ENCODE measurements around the gene CASP3. TPM values are rescaled to one million over a fixed set of nuclear protein-coding genes. Genes with fewer than 3 reads are reported as not detected.

Gene CASP3
- total and polyA plus RNA-seq, 2 donors (not counting 1 experiment from before 2014, with no cell fraction given) = 7.9 to 15.8 TPM

GRCh38 chr4:184657144-184657543 is 7.9 kb upstream of the CASP3 start:
- Histone ChIP-seq H4K20me1 (ENCODE audit: control insufficient read depth, insufficient read depth, low read length, poor library complexity, severe bottlenecking) (no peaks in the 10 kb centered on the region), H3K4me2 (replicated peaks; ENCODE audit: low read depth, low read length, poor library complexity, severe bottlenecking) (peak overlapping the region; percentile 35), H3K9me3 (ENCODE audit: control extremely low read depth in 1 of 3, control insufficient read depth in 2 of 3, insufficient read depth in 1 of 3, low read length in 2 of 3) (no peaks in the 10 kb centered on the region), H3K79me2 (ENCODE audit: control insufficient read depth, insufficient read depth, low read length) (no peaks in the 10 kb centered on the region), H3K27me3 (replicated peaks in 1 of 4; ENCODE audit: control extremely low read depth in 1 of 4, control insufficient read depth in 3 of 4, insufficient read depth in 4 of 4, low read length in 3 of 4) (no peaks in the 10 kb centered on the region), H3K36me3 (replicated peaks in 1 of 2; ENCODE audit: control extremely low read depth in 1 of 2, control insufficient read depth in 1 of 2, extremely low read depth in 1 of 2, insufficient read depth in 2 of 2, low read length in 1 of 2) (peaks cover 4 to 5% of the 10 kb centered on the region in 2 experiments), H3K4me1 (ENCODE audit: control insufficient read depth in 2 of 2, insufficient read depth in 2 of 2, low read length in 2 of 2) (peaks cover 3 to 5% of the 10 kb centered on the region in 2 donors), H3K9ac (ENCODE audit: low read length) (no peak overlapping the region), H3K27ac (ENCODE audit: low read length in 2 of 2) (no peak overlapping the region), H2AFZ (ENCODE audit: insufficient read depth, low read depth, low read length, poor library complexity, severe bottlenecking) (no peak overlapping the region), H3K4me3 (ENCODE audit: control extremely low read depth in 1 of 5, extremely low read depth in 1 of 5, insufficient read depth in 1 of 5, low read depth in 2 of 5, low read length in 4 of 5) (no peak overlapping the region)
- no peak overlapping the region for H3K4me3 Mint-ChIP-seq
- ATAC-seq (ENCODE audit: low read depth) (no peak), DNase-seq (no peak)
- no peaks in the 10 kb centered on the region for H3K9me3 Mint-ChIP-seq (ENCODE audit: insufficient read depth)
- no peaks in the 10 kb centered on the region for H3K27me3 Mint-ChIP-seq
- intact Hi-C loops (cut with micrococcal nuclease) = no loop called here
- H3K27ac Mint-ChIP-seq = no peak overlapping the region
- POLR2A ChIA-PET = interaction anchor here (0.7 kb wide), 1 partner anchor 460 kb away, joined by 4 read pairs; no protein-coding TSS in a partner anchor
- no CpG with 5 or more reads among the region's 3 CpGs for WGBS (ENCODE audit: insufficient coverage)
- peaks cover 13% of the 10 kb centered on the region for H3K4me1 Mint-ChIP-seq
- CTCF ChIA-PET = interaction anchor here (0.9 kb wide), 1 partner anchor 393 kb away, joined by 3 read pairs; no protein-coding TSS in a partner anchor
- TF ChIP-seq EZH2 (IDR thresholded peaks at IDR 0.05; ENCODE audit: borderline replicate concordance, insufficient read depth, low read depth, low read length, poor library complexity, severe bottlenecking) (no peak), CTCF (IDR thresholded peaks at IDR 0.05) (no peak)

- peaks cover 4 to 5% of the 10 kb centered on the region in 2 experiments for H3K36me3 ChIP-seq (replicated peaks in 1 of 2; ENCODE audit: control extremely low read depth in 1 of 2, control insufficient read depth in 1 of 2, extremely low read depth in 1 of 2, insufficient read depth in 2 of 2, low read length in 1 of 2)
- H3K4me3 ChIP-seq (ENCODE audit: control extremely low read depth in 1 of 5, extremely low read depth in 1 of 5, insufficient read depth in 1 of 5, low read depth in 2 of 5, low read length in 4 of 5) = no peak overlapping the region
- intact Hi-C loops (cut with micrococcal nuclease) = no loop called here
- peaks cover 12% of the 10 kb centered on the region for H3K4me1 Mint-ChIP-seq
- no peak for DNase-seq
- H3K27ac ChIP-seq (ENCODE audit: low read length in 2 of 2) = no peak overlapping the region
- no peaks in the 10 kb centered on the region for H3K9me3 Mint-ChIP-seq (ENCODE audit: insufficient read depth)
- TF ChIP-seq EZH2 (IDR thresholded peaks at IDR 0.05; ENCODE audit: borderline replicate concordance, insufficient read depth, low read depth, low read length, poor library complexity, severe bottlenecking) = no peak
- no peak for TF ChIP-seq CTCF (IDR thresholded peaks at IDR 0.05)
- H2AFZ ChIP-seq (ENCODE audit: insufficient read depth, low read depth, low read length, poor library complexity, severe bottlenecking) = no peak overlapping the region
- no peak for ATAC-seq (ENCODE audit: low read depth)
- H3K9ac ChIP-seq (ENCODE audit: low read length) = no peak overlapping the region
- no peak overlapping the region for H3K27ac Mint-ChIP-seq
- H3K27me3 ChIP-seq (replicated peaks in 1 of 4; ENCODE audit: control extremely low read depth in 1 of 4, control insufficient read depth in 3 of 4, insufficient read depth in 4 of 4, low read length in 3 of 4) = no peaks in the 10 kb centered on the region
- 98% methylated on average over 4 of the region's 8 CpGs for whole genome bisulfite sequencing (ENCODE audit: insufficient coverage)
- H3K79me2 ChIP-seq (ENCODE audit: control insufficient read depth, insufficient read depth, low read length) = no peaks in the 10 kb centered on the region
- CTCF ChIA-PET = no interaction called here
- H3K27me3 Mint-ChIP-seq = no peaks in the 10 kb centered on the region
- H3K9me3 ChIP-seq (ENCODE audit: control extremely low read depth in 1 of 3, control insufficient read depth in 2 of 3, insufficient read depth in 1 of 3, low read length in 2 of 3) = no peaks in the 10 kb centered on the region
- H3K4me2 ChIP-seq (replicated peaks; ENCODE audit: low read depth, low read length, poor library complexity, severe bottlenecking) = no peak overlapping the region
- POLR2A ChIA-PET = no interaction called here
- H3K4me3 Mint-ChIP-seq = no peak overlapping the region
- no peaks in the 10 kb centered on the region for H4K20me1 ChIP-seq (ENCODE audit: control insufficient read depth, insufficient read depth, low read length, poor library complexity, severe bottlenecking)
- peaks cover 3 to 5% of the 10 kb centered on the region in 2 donors for H3K4me1 ChIP-seq (ENCODE audit: control insufficient read depth in 2 of 2, insufficient read depth in 2 of 2, low read length in 2 of 2)
These were observed 6.9 kb upstream of the CASP3 start for GRCh38 chr4:184655889-184656869.

Measured in B cell (primary cell).